WTC11 (cell line): Measurements from ENCODE around the gene CXCL6. TPM values are rescaled to one million over a fixed set of nuclear protein-coding genes. Genes with fewer than 3 reads are reported as not detected.

Experiments
- ATAC-seq: fragments of 200-7000 bp; cut with Tn5 transposase; 2 replicates; pipeline ENCODE4 v1.10.0; 2021; ENCODE audit warnings: mild to moderate bottlenecking, moderate library complexity
- CTCF ChIA-PET: fragments of 300-600 bp; sonication (Branson Sonifier 250); formaldehyde crosslinking; loops from one replicate; lab custom pipeline; 2021; ENCODE audit warnings: antibody characterized with exemption; lab: Charles Lee
- POLR2A ChIA-PET: fragments of 350-600 bp; sonication (Branson Sonifier 250); formaldehyde crosslinking; loops from one replicate; lab custom pipeline; 2021; ENCODE audit warnings: antibody characterized with exemption; lab: Charles Lee
- DNase-seq: peaks from one replicate; pipeline ENCODE4 v3.0.0; 2021; ENCODE audit warnings: low spot score
- H3K27ac Mint-ChIP-seq: 2 replicates; pipeline ENCODE4 v1.8.0; 2021; ENCODE audit warnings: mixed read lengths
- H3K27me3 Mint-ChIP-seq: 2 replicates; pipeline ENCODE4 v1.8.0; 2021; ENCODE audit warnings: low read depth, mild to moderate bottlenecking, moderate library complexity, mixed read lengths
- H3K36me3 Mint-ChIP-seq: 2 replicates; pipeline ENCODE4 v1.8.0; 2021; ENCODE audit warnings: mixed read lengths
- H3K4me1 Mint-ChIP-seq: 2 replicates; pipeline ENCODE4 v1.8.0; 2022; ENCODE audit warnings: mixed read lengths
- H3K4me3 Mint-ChIP-seq: 2 replicates; pipeline ENCODE4 v1.8.0; 2021; ENCODE audit warnings: mild to moderate bottlenecking, moderate library complexity, mixed read lengths
- H3K9me3 Mint-ChIP-seq: 2 replicates; pipeline ENCODE4 v1.8.0; 2021; ENCODE audit warnings: mixed read lengths
- ESRRA ChIP-seq: sonication (generic); formaldehyde crosslinking; IDR thresholded peaks from 2 replicates; pipeline ENCODE4 v1.8.1; 2022; ENCODE audit warnings: mild to moderate bottlenecking, missing genetic modification reagents, borderline replicate concordance
- FOXK1 ChIP-seq: sonication (generic); formaldehyde crosslinking; IDR thresholded peaks from 2 replicates; pipeline ENCODE4 v1.8.0; 2022; ENCODE audit warnings: mild to moderate bottlenecking, moderate library complexity, missing genetic modification reagents
- JAZF1 ChIP-seq: fragments of 250-450 bp; sonication (Bioruptor Pico); IDR thresholded peaks from 2 replicates; pipeline ENCODE4 v1.9.0; 2021; ENCODE audit warnings: moderate library complexity, mild to moderate bottlenecking, inconsistent platforms
- KAT7 ChIP-seq: sonication (generic); formaldehyde crosslinking; IDR thresholded peaks from 2 replicates; pipeline ENCODE4 v1.8.1; 2023; ENCODE audit warnings: missing genetic modification reagents, mild to moderate bottlenecking, borderline replicate concordance
- NFATC4 ChIP-seq: fragments of 250-450 bp; sonication (Bioruptor Pico); IDR thresholded peaks from 2 replicates; pipeline ENCODE4 v1.9.0; 2021; ENCODE audit warnings: mild to moderate bottlenecking
- RELA ChIP-seq: sonication (generic); formaldehyde crosslinking; IDR thresholded peaks from 2 replicates; pipeline ENCODE4 v1.8.1; 2022; ENCODE audit warnings: missing genetic modification reagents, mild to moderate bottlenecking, borderline replicate concordance
- RORB ChIP-seq: fragments of 250-450 bp; sonication (Bioruptor Pico); IDR thresholded peaks from 2 replicates; pipeline ENCODE4 v1.9.0; 2021; ENCODE audit warnings: mild to moderate bottlenecking
- SMAD4 ChIP-seq: sonication (generic); formaldehyde crosslinking; IDR thresholded peaks from 2 replicates; pipeline ENCODE4 v1.8.0; 2022; ENCODE audit warnings: mild to moderate bottlenecking, missing genetic modification reagents
- total RNA-seq: library from RNA; stranded (reverse); gene quantifications from 3 replicates; pipeline ENCODE4 v1.2.3, GENCODE V29; 2021
- TF ChIP-seq, protein P1 (sequence below): fragments of 250-450 bp; sonication (Bioruptor Pico); IDR thresholded peaks from 2 replicates; pipeline ENCODE4 v1.9.0; 2021; ENCODE audit warnings: mild to moderate bottlenecking
- TF ChIP-seq, protein P2 (sequence below): sonication (generic); formaldehyde crosslinking; IDR thresholded peaks from 2 replicates; pipeline ENCODE4 v1.8.0; 2023; ENCODE audit warnings: missing genetic modification reagents
- TF ChIP-seq, protein P3 (sequence below): fragments of 250-450 bp; sonication (Bioruptor Pico); IDR thresholded peaks from 2 replicates; pipeline ENCODE4 v1.8.0; 2021; ENCODE audit warnings: mild to moderate bottlenecking
- TF ChIP-seq, protein P4 (sequence below): fragments of 250-450 bp; sonication (Bioruptor Pico); conservative IDR thresholded peaks from 2 replicates; pipeline ENCODE4 v1.9.0; 2021; ENCODE audit warnings: mild to moderate bottlenecking
- TF ChIP-seq, protein P5 (sequence below): fragments of 250-450 bp; sonication (Bioruptor Pico); IDR thresholded peaks from 2 replicates; pipeline ENCODE4 v2.1.2; 2022; ENCODE audit warnings: mild to moderate bottlenecking, moderate library complexity
- TF ChIP-seq, protein P6 (sequence below): fragments of 250-450 bp; sonication (Bioruptor Pico); IDR thresholded peaks from 2 replicates; pipeline ENCODE4 v1.9.0; 2021; ENCODE audit warnings: mild to moderate bottlenecking
- TF ChIP-seq, protein P7 (sequence below): fragments of 200-600 bp; IDR thresholded peaks from 2 replicates; pipeline ENCODE4 v1.8.0; 2022; ENCODE audit warnings: antibody characterized with exemption
- TF ChIP-seq, protein P8 (sequence below): sonication (generic); formaldehyde crosslinking; IDR thresholded peaks from 2 replicates; pipeline ENCODE4 v1.8.1; 2023; ENCODE audit warnings: mild to moderate bottlenecking, missing genetic modification reagents, borderline replicate concordance
- TF ChIP-seq, protein P9 (sequence below): sonication (generic); formaldehyde crosslinking; IDR thresholded peaks from 2 replicates; pipeline ENCODE4 v1.8.1; 2023; ENCODE audit warnings: mild to moderate bottlenecking, missing genetic modification reagents, moderate library complexity

The CXCL6 gene
- total RNA-seq, 1 experiment from 2014 or later: 4.9 TPM

DNA sequence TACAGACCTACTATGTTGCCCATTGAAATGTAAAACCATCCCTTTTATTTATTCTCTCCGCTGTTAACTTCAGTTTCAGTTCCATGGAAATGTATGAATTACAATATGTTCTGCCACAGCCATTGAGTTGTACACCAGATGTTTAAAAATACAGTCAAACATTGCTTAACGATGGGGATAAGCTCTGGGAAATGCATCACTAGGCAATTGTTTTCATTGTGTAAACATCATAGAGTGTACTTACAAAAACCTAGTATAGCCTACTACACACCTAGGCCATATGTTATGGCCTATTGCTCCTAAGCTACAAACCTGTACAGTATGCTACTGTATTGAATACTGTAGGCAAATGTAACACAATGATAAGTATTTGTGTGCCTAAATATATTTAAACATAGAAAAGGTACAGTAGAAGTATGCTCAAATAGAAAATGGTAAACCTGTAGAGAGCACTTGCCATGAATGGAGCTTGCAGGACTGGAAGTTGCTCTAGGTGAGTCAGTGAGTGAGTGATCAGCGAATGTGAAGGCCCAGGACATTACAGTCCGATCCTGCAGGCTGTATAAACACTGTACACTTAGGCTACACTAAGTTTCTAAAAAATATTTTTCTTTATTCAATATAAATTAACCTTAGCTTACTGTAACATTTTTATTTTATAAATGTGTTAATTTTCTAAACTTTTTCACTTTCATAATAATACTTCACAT lies 13.9 kb downstream of the CXCL6 start:
- no peak for DNase-seq
- peaks cover 20% of the 10 kb centered on the region for H3K4me1 Mint-ChIP-seq
- no peak for ATAC-seq
- POLR2A ChIA-PET: no interaction called here
- H3K9me3 Mint-ChIP-seq: no peaks in the 10 kb centered on the region
- peaks cover 18% of the 10 kb centered on the region for H3K27me3 Mint-ChIP-seq
- no peak overlapping the region for H3K27ac Mint-ChIP-seq
- TF ChIP-seq, protein P1, sequence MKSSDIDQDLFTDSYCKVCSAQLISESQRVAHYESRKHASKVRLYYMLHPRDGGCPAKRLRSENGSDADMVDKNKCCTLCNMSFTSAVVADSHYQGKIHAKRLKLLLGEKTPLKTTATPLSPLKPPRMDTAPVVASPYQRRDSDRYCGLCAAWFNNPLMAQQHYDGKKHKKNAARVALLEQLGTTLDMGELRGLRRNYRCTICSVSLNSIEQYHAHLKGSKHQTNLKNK: no peak
- TF ChIP-seq, protein P2, sequence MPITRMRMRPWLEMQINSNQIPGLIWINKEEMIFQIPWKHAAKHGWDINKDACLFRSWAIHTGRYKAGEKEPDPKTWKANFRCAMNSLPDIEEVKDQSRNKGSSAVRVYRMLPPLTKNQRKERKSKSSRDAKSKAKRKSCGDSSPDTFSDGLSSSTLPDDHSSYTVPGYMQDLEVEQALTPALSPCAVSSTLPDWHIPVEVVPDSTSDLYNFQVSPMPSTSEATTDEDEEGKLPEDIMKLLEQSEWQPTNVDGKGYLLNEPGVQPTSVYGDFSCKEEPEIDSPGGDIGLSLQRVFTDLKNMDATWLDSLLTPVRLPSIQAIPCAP (CRISPR knock-in tag): no peak
- CTCF ChIA-PET: interaction anchor here (1.6 kb wide), 1 partner anchor 14 kb away, joined by 5 read pairs; no protein-coding TSS in a partner anchor
- H3K4me3 Mint-ChIP-seq: no peak overlapping the region
- H3K36me3 Mint-ChIP-seq: no peaks in the 10 kb centered on the region

DNA sequence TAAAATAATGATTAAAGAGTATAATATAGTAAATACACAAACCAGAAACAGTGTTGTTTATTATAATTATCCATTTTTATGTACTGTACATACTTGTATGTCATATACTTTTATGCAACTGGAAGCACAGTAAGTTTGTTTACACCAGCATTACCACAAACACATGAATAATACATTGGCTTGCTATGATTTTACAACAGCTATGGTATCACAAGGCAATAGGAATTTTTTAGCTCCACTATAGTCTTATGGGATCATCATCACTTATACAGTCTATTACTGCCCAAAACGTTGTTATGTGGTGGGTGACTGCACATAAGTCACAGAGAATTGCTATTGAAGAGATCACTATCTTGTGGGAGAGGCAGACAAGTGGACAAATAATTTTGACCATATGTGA lies 14.8 kb downstream of the CXCL6 start:
- no peak for ATAC-seq
- peaks cover 18% of the 10 kb centered on the region for H3K27me3 Mint-ChIP-seq
- CTCF ChIA-PET: no interaction called here
- TF ChIP-seq RORB (no peak), SMAD4 (CRISPR knock-in tag) (no peak), FOXK1 (CRISPR knock-in tag) (no peak), KAT7 (no peak), ESRRA (CRISPR knock-in tag) (no peak), JAZF1 (CRISPR knock-in tag) (no peak), NFATC4 (CRISPR knock-in tag) (no peak), RELA (CRISPR knock-in tag) (no peak)
- TF ChIP-seq, protein P3, sequence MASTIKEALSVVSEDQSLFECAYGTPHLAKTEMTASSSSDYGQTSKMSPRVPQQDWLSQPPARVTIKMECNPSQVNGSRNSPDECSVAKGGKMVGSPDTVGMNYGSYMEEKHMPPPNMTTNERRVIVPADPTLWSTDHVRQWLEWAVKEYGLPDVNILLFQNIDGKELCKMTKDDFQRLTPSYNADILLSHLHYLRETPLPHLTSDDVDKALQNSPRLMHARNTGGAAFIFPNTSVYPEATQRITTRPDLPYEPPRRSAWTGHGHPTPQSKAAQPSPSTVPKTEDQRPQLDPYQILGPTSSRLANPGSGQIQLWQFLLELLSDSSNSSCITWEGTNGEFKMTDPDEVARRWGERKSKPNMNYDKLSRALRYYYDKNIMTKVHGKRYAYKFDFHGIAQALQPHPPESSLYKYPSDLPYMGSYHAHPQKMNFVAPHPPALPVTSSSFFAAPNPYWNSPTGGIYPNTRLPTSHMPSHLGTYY (CRISPR knock-in tag): no peak
- TF ChIP-seq, protein P4, sequence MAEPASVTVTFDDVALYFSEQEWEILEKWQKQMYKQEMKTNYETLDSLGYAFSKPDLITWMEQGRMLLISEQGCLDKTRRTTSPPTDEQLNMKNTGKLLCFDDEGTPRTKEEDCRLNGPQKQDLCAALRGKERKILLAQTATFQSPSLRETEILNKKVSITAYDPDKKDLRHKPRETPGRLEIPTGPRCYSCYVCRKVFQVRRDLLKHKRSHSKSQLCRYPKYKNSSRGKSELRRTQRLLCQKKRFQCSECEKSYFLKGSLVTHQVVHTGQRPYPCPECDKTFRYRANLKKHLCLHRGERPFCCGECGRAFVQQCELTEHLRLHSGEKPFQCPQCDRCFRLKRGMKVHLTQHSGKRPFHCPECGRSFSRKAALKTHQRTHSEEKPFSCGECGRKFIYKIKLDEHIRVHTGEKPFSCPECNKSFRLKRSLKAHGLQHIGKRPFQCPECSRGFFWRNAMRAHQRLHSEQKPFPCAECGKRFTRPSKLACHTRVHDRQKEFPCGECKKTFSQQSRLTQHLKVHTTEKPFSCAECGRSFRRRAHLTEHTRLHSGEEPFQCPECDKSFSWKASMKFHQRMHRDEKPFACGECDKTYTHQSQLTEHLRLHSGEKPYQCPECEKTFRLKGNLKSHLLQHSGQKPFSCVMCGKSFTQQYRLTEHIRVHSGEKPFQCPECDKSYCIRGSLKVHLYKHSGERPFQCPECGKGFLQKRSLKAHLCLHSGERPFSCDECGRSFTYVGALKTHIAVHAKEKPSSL (CRISPR knock-in tag): no peak
- TF ChIP-seq, protein P1: no peak
- TF ChIP-seq, protein P5, sequence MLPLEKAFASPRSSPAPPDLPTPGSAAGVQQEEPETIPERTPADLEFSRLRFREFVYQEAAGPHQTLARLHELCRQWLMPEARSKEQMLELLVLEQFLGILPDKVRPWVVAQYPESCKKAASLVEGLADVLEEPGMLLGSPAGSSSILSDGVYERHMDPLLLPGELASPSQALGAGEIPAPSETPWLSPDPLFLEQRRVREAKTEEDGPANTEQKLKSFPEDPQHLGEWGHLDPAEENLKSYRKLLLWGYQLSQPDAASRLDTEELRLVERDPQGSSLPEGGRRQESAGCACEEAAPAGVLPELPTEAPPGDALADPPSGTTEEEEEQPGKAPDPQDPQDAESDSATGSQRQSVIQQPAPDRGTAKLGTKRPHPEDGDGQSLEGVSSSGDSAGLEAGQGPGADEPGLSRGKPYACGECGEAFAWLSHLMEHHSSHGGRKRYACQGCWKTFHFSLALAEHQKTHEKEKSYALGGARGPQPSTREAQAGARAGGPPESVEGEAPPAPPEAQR (CRISPR knock-in tag): no peak
- TF ChIP-seq, protein P6, sequence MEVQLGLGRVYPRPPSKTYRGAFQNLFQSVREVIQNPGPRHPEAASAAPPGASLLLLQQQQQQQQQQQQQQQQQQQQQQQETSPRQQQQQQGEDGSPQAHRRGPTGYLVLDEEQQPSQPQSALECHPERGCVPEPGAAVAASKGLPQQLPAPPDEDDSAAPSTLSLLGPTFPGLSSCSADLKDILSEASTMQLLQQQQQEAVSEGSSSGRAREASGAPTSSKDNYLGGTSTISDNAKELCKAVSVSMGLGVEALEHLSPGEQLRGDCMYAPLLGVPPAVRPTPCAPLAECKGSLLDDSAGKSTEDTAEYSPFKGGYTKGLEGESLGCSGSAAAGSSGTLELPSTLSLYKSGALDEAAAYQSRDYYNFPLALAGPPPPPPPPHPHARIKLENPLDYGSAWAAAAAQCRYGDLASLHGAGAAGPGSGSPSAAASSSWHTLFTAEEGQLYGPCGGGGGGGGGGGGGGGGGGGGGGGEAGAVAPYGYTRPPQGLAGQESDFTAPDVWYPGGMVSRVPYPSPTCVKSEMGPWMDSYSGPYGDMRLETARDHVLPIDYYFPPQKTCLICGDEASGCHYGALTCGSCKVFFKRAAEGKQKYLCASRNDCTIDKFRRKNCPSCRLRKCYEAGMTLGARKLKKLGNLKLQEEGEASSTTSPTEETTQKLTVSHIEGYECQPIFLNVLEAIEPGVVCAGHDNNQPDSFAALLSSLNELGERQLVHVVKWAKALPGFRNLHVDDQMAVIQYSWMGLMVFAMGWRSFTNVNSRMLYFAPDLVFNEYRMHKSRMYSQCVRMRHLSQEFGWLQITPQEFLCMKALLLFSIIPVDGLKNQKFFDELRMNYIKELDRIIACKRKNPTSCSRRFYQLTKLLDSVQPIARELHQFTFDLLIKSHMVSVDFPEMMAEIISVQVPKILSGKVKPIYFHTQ (CRISPR knock-in tag): no peak
- TF ChIP-seq, protein P7, sequence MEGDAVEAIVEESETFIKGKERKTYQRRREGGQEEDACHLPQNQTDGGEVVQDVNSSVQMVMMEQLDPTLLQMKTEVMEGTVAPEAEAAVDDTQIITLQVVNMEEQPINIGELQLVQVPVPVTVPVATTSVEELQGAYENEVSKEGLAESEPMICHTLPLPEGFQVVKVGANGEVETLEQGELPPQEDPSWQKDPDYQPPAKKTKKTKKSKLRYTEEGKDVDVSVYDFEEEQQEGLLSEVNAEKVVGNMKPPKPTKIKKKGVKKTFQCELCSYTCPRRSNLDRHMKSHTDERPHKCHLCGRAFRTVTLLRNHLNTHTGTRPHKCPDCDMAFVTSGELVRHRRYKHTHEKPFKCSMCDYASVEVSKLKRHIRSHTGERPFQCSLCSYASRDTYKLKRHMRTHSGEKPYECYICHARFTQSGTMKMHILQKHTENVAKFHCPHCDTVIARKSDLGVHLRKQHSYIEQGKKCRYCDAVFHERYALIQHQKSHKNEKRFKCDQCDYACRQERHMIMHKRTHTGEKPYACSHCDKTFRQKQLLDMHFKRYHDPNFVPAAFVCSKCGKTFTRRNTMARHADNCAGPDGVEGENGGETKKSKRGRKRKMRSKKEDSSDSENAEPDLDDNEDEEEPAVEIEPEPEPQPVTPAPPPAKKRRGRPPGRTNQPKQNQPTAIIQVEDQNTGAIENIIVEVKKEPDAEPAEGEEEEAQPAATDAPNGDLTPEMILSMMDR: no peak
- TF ChIP-seq, protein P8, sequence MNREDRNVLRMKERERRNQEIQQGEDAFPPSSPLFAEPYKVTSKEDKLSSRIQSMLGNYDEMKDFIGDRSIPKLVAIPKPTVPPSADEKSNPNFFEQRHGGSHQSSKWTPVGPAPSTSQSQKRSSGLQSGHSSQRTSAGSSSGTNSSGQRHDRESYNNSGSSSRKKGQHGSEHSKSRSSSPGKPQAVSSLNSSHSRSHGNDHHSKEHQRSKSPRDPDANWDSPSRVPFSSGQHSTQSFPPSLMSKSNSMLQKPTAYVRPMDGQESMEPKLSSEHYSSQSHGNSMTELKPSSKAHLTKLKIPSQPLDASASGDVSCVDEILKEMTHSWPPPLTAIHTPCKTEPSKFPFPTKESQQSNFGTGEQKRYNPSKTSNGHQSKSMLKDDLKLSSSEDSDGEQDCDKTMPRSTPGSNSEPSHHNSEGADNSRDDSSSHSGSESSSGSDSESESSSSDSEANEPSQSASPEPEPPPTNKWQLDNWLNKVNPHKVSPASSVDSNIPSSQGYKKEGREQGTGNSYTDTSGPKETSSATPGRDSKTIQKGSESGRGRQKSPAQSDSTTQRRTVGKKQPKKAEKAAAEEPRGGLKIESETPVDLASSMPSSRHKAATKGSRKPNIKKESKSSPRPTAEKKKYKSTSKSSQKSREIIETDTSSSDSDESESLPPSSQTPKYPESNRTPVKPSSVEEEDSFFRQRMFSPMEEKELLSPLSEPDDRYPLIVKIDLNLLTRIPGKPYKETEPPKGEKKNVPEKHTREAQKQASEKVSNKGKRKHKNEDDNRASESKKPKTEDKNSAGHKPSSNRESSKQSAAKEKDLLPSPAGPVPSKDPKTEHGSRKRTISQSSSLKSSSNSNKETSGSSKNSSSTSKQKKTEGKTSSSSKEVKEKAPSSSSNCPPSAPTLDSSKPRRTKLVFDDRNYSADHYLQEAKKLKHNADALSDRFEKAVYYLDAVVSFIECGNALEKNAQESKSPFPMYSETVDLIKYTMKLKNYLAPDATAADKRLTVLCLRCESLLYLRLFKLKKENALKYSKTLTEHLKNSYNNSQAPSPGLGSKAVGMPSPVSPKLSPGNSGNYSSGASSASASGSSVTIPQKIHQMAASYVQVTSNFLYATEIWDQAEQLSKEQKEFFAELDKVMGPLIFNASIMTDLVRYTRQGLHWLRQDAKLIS (CRISPR knock-in tag): no peak
- TF ChIP-seq, protein P9, sequence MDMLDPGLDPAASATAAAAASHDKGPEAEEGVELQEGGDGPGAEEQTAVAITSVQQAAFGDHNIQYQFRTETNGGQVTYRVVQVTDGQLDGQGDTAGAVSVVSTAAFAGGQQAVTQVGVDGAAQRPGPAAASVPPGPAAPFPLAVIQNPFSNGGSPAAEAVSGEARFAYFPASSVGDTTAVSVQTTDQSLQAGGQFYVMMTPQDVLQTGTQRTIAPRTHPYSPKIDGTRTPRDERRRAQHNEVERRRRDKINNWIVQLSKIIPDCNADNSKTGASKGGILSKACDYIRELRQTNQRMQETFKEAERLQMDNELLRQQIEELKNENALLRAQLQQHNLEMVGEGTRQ (CRISPR knock-in tag): no peak

More for the DNA sequence above, 14.8 kb downstream of the CXCL6 start:
- Mint-ChIP-seq H3K4me3 (no peak overlapping the region), H3K27ac (no peak overlapping the region), H3K36me3 (no peaks in the 10 kb centered on the region), H3K4me1 (peaks cover 20% of the 10 kb centered on the region), H3K9me3 (no peaks in the 10 kb centered on the region)
- no peak for DNase-seq
- POLR2A ChIA-PET: no interaction called here
